NCI-H748 (cell line): Measurements from ENCODE around the gene KLLN.
A peak's percentile ranks its signal among the peaks of the same experiment; 100 is the strongest.
"Not testable (repeated sequence)": the region's sequence is repeated elsewhere in the genome, so short reads cannot be mapped to it uniquely, and the experiment has no call there.

Source experiments
- DNase-seq: peaks from one replicate; lab custom pipeline; 2025; ENCODE audit not compliant: unreplicated experiment; lab: John Stamatoyannopoulos, UW

The KLLN gene

GRCh38 chr10:87866412-87866974, 3.2 kb upstream of the KLLN start:
- no peak for DNase-seq

GRCh38 chr10:87865241-87865881, 2.0 kb upstream of the KLLN start:
- no peak for DNase-seq

- DNase-seq: peak; percentile 44
Measured at GRCh38 chr10:87864496-87865059, 1.2 kb upstream of the KLLN start.

- peak; percentile 49 for DNase-seq
Measured at GRCh38 chr10:87863951-87864495, 690 bp upstream of the KLLN start.

GRCh38 chr10:87862679-87863052, 667 bp downstream of the KLLN start:
- peak; percentile 68 for DNase-seq

- DNase-seq: peak; percentile 90
Measured at GRCh38 chr10:87861953-87862678, 1.2 kb downstream of the KLLN start.

- peak; percentile 58 for DNase-seq
Measured at GRCh38 chr10:87861566-87861952, 1.8 kb downstream of the KLLN start.

GRCh38 chr10:87860816-87861403, 2.4 kb downstream of the KLLN start:
- no peak for DNase-seq

- peak; percentile 56 for DNase-seq
Measured at GRCh38 chr10:87860156-87860795, 3.1 kb downstream of the KLLN start.

- not testable (repeated sequence) for DNase-seq
Measured at GRCh38 chr10:87855665-87856064, 7.7 kb downstream of the KLLN start.

GRCh38 chr10:87855247-87855646, 8.1 kb downstream of the KLLN start:
- not testable (repeated sequence) for DNase-seq

- no peak for DNase-seq
Measured at GRCh38 chr10:87852089-87852488, 11.2 kb downstream of the KLLN start.

- peak; percentile 50 for DNase-seq
Measured at GRCh38 chr10:87850742-87851205, 12.6 kb downstream of the KLLN start.

GRCh38 chr10:87849001-87849400, 14.3 kb downstream of the KLLN start:
- no peak for DNase-seq

GRCh38 chr10:87847550-87847949, 15.8 kb downstream of the KLLN start:
- DNase-seq: no peak

GRCh38 chr10:87846711-87847110, 16.6 kb downstream of the KLLN start:
- not testable (repeated sequence) for DNase-seq

GRCh38 chr10:87846023-87846422, 17.3 kb downstream of the KLLN start:
- DNase-seq: peak; percentile 23

GRCh38 chr10:87845624-87845998, 17.7 kb downstream of the KLLN start:
- DNase-seq: no peak

GRCh38 chr10:87844837-87845623, 18.3 kb downstream of the KLLN start:
- DNase-seq: no peak

GRCh38 chr10:87843714-87844113, 19.6 kb downstream of the KLLN start:
- no peak for DNase-seq
